KBM-7 (cell line): Measurements from ENCODE around the gene MAPKAPK5.
"Not testable (repeated sequence)": the region's sequence is repeated elsewhere in the genome, so short reads cannot be mapped to it uniquely, and the experiment has no call there.

Experiments used
- DNase-seq: peaks from one replicate; pipeline ENCODE4 v3.0.0-alpha.2; 2015
- in situ Hi-C: fragments of 300-500 bp; cut with MboI; formaldehyde crosslinking; loops from 2 replicates; pipeline ENCODE4 v1.14.3; 2020; ENCODE audit warnings: low sequenced_read_pairs, low pct_unique_long_range_greater_than_20kb, mixed read lengths

MAPKAPK5 gene

GRCh38 chr12:111937429-111937828 lies 95.4 kb downstream of the MAPKAPK5 start:
- in situ Hi-C loops: no loop called here
- no peak for DNase-seq

- peak; percentile 58 for DNase-seq
- in situ Hi-C loops: no loop called here
Measured at GRCh38 chr12:111942557-111942956, 100.5 kb downstream of the MAPKAPK5 start.

GRCh38 chr12:111943929-111944328 lies 101.9 kb downstream of the MAPKAPK5 start:
- in situ Hi-C loops: no loop called here
- no peak for DNase-seq

GRCh38 chr12:111950961-111951676 lies 109.1 kb downstream of the MAPKAPK5 start:
- in situ Hi-C loops, DNase-seq: not testable (repeated sequence)
